HCT116 (cell line): ENCODE results near the gene ZNF318.

Experiments used
- CTCF ChIP-seq, 3 experiments: fragments of 200-600 bp in 1 of 3; sonication (generic) in 1 of 3; IDR thresholded peaks in 2 of 3; conservative IDR thresholded peaks in 1 of 3; 2 replicates each; pipeline ENCODE4 v1.5.1; 2012 to 2017; ENCODE audit warnings: low read depth in 2 of 3, low read length in 2 of 3, antibody characterized with exemption in 1 of 3, borderline replicate concordance in 1 of 3, control low read depth in 1 of 3, mild to moderate bottlenecking in 1 of 3, mixed read lengths in 1 of 3, mixed run types in 1 of 3, moderate library complexity in 1 of 3; ENCODE audit not compliant: insufficient read depth in 1 of 3
- EZH2 ChIP-seq: fragments of 200-600 bp; sonication (generic); IDR thresholded peaks from 2 replicates; pipeline ENCODE4 v1.6.1; 2017; ENCODE audit warnings: antibody characterized with exemption, mixed run types
- REST ChIP-seq: IDR thresholded peaks from 2 replicates; pipeline ENCODE4 v1.6.1; 2012; ENCODE audit warnings: low read depth
- TCF7L2 ChIP-seq: IDR thresholded peaks from 2 replicates; pipeline ENCODE4 v1.7.0; 2011; ENCODE audit warnings: borderline replicate concordance, inconsistent platforms; ENCODE audit not compliant: insufficient read depth, insufficient read length; ENCODE audit errors: extremely low read depth

DNA sequence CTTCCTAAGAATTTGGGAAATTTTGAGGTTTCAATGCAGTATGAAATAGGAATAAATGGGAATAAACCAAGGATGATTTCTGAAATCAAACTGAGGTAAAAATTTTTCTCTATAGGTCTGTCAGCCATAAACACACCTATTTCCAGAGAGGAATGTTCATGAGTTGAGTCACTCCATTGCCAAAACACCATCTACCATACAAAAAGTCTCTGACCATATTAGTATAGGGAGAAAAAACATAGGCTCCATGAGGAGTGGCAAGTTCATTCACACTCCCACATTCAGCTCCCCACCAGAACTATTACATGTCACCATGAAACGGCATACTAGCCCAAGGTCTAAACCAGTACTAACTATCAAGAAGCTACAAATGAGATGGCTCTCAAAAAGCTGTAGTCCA, 9.6 kb downstream of the ZNF318 start:
- no peak for TF ChIP-seq EZH2
- no peak for TF ChIP-seq CTCF (IDR thresholded peaks at IDR 0.05 in 2 of 3, conservative IDR thresholded peaks at IDR 0.05 in 1 of 3; ENCODE audit: borderline replicate concordance in 1 of 3, insufficient read depth in 1 of 3, low read depth in 2 of 3, low read length in 2 of 3)
- TF ChIP-seq REST = no peak
- TF ChIP-seq TCF7L2 = no peak
